Upper lobe of left lung (tissue), 6 donors: ENCODE data around the gene EPHA4. TPM values are rescaled to one million over a fixed set of nuclear protein-coding genes. Genes with fewer than 3 reads are reported as not detected.

Experiments used
- ATAC-seq, 2 donors: fragments of 200-7000 bp; cut with Tn5 transposase; one replicate each; pipeline ENCODE4 v1.9.1; 2022; ENCODE audit warnings: mild to moderate bottlenecking in 2 of 2, moderate library complexity in 2 of 2; ENCODE audit not compliant: low FRiP score in 2 of 2
- DNase-seq, 2 donors: peaks; one replicate each; pipeline ENCODE4 v3.0.0-alpha.2; 2019 to 2020
- H3K27ac ChIP-seq, 4 donors: fragments of 200-600 bp; sonication (generic); one replicate each; pipeline ENCODE4 v1.5.1; 2016 to 2019
- H3K27me3 ChIP-seq, 4 donors: fragments of 200-600 bp; sonication (generic); one replicate each; pipeline ENCODE4 v1.5.1; 2017 to 2019
- H3K36me3 ChIP-seq, 4 donors: fragments of 200-600 bp; sonication (generic); one replicate each; pipeline ENCODE4 v1.5.1; 2016 to 2019
- H3K4me1 ChIP-seq, 4 donors: fragments of 200-600 bp; sonication (generic); one replicate each; pipeline ENCODE4 v1.5.1; 2018 to 2019
- H3K4me3 ChIP-seq, 4 donors: fragments of 200-600 bp; sonication (generic); one replicate each; pipeline ENCODE4 v1.5.1; 2017 to 2019; ENCODE audit warnings: mild to moderate bottlenecking in 2 of 4, moderate library complexity in 1 of 4
- H3K9me3 ChIP-seq, 4 donors: fragments of 200-600 bp; sonication (generic); one replicate each; pipeline ENCODE4 v1.5.1; 2018 to 2019
- CTCF ChIP-seq, 6 experiments: fragments of 450-650 bp in 4 of 6; fragments of 200-600 bp in 2 of 6; sonication (generic) in 2 of 6; IDR thresholded peaks; one replicate each; pipeline ENCODE4 v1.5.1; 2016 to 2019; ENCODE audit warnings: antibody characterized with exemption in 6 of 6
- EP300 ChIP-seq, 4 donors: sonication (generic); formaldehyde crosslinking; IDR thresholded peaks; one replicate each; pipeline ENCODE4 v1.5.1; 2017; ENCODE audit warnings: antibody characterized with exemption in 4 of 4, control low read depth in 2 of 4
- POLR2A ChIP-seq, 4 donors: fragments of 450-650 bp; IDR thresholded peaks; one replicate each; pipeline ENCODE4 v1.5.1; 2016 to 2017; ENCODE audit warnings: antibody characterized with exemption in 4 of 4, mild to moderate bottlenecking in 2 of 4
- POLR2AphosphoS5 ChIP-seq, 2 donors: sonication (generic); formaldehyde crosslinking; IDR thresholded peaks; one replicate each; pipeline ENCODE4 v1.5.1; 2017; ENCODE audit warnings: antibody characterized with exemption in 2 of 2
- WGBS, 2 donors: methylation state at CpG; one replicate each; pipeline ENCODE4 v1.1.5; 2017 to 2018; 5-methylcytosine and 5-hydroxymethylcytosine counted together
- total RNA-seq, 6 donors: library from RNA; depleted of rRNA in 4 of 6; stranded (reverse); fragments of >200 nt in 4 of 6; gene quantifications; one replicate each; pipeline versions ENCODE4 v1.1.0 to v1.2.1, GENCODE V29; 2016 to 2021
- donor health status: DM: no; HTN: no; CAD: no; lungs with moderate emphysema.
- donor health status: DM: no; HTN: yes; CAD: no; lungs with severe emphysema.

The EPHA4 gene
- total RNA-seq, 6 donors from 2014 or later, result 9.5 to 33.5 (median 22.3) TPM

GRCh38 chr2:221370076-221370856 is 201.8 kb downstream of the EPHA4 start:
- Histone ChIP-seq H3K27ac (no peak overlapping the region), H3K4me3 (no peak overlapping the region), H3K9me3 (no peaks in the 10 kb centered on the region), H3K27me3 (no peaks in the 10 kb centered on the region), H3K4me1 (no peaks in the 10 kb centered on the region), H3K36me3 (no peaks in the 10 kb centered on the region)
- TF ChIP-seq CTCF (IDR thresholded peaks at IDR 0.05) (no peak), POLR2A (IDR thresholded peaks at IDR 0.05) (no peak), POLR2AphosphoS5 (IDR thresholded peaks at IDR 0.05) (no peak), EP300 (IDR thresholded peaks at IDR 0.05) (no peak)
- whole genome bisulfite sequencing, 2 donors, result 73 to 78% methylated on average over 9 of the region's 9 CpGs
- ATAC-seq (no peak), DNase-seq (no peak)
